Activated CD8-positive, alpha-beta T cell treated with anti-CD3 and anti-CD28 coated beads for 36 hours (primary cell): Measurements from ENCODE around the gene INHBC. TPM values are rescaled to one million over a fixed set of nuclear protein-coding genes. Genes with fewer than 3 reads are reported as not detected.

Experiments used
- ATAC-seq: fragments of 200-7000 bp; cut with Tn5 transposase; one replicate; pipeline ENCODE4 v1.10.0; 2021; ENCODE audit warnings: mild to moderate bottlenecking, moderate library complexity
- CTCF ChIA-PET: fragments of 350-600 bp; sonication (Branson Sonifier 250); formaldehyde crosslinking; loops from one replicate; lab custom pipeline; 2021; ENCODE audit warnings: antibody characterized with exemption; lab: Charles Lee
- POLR2A ChIA-PET: fragments of 350-600 bp; sonication (Branson Sonifier 250); formaldehyde crosslinking; loops from one replicate; lab custom pipeline; 2021; ENCODE audit warnings: antibody characterized with exemption; lab: Charles Lee
- DNase-seq: peaks from one replicate; pipeline ENCODE4 v3.0.0-alpha.2; 2020
- H3K27ac Mint-ChIP-seq: one replicate; pipeline ENCODE4 v1.8.0; 2021; ENCODE audit warnings: mild to moderate bottlenecking, mixed read lengths
- H3K27me3 Mint-ChIP-seq: one replicate; pipeline ENCODE4 v1.8.0; 2021; ENCODE audit warnings: mixed read lengths
- H3K36me3 Mint-ChIP-seq: one replicate; pipeline ENCODE4 v1.8.0; 2021; ENCODE audit warnings: low read depth, mixed read lengths
- H3K4me1 Mint-ChIP-seq: one replicate; pipeline ENCODE4 v1.8.0; 2021; ENCODE audit warnings: low read depth, mixed read lengths
- H3K4me3 Mint-ChIP-seq: one replicate; pipeline ENCODE4 v1.8.0; 2021; ENCODE audit warnings: mild to moderate bottlenecking, moderate library complexity, mixed read lengths
- H3K9me3 Mint-ChIP-seq: one replicate; pipeline ENCODE4 v1.8.0; 2021; ENCODE audit warnings: mixed read lengths
- intact Hi-C: fragments of 100-400 bp; cut with micrococcal nuclease; formaldehyde crosslinking; loops from one replicate; pipeline ENCODE4 v1.10.0; 2022
- total RNA-seq, 2 experiments: library from RNA; stranded (reverse); gene quantifications; one replicate each; pipeline ENCODE4 v1.2.3, GENCODE V29; 2021
- TF ChIP-seq, protein P1 (sequence below): fragments of 200-600 bp; IDR thresholded peaks from one replicate; pipeline ENCODE4 v1.8.0; 2022; ENCODE audit warnings: antibody characterized with exemption, mild to moderate bottlenecking

INHBC gene
- total RNA-seq, 2 experiments from 2014 or later: 0.16 TPM; not detected in 1

DNA sequence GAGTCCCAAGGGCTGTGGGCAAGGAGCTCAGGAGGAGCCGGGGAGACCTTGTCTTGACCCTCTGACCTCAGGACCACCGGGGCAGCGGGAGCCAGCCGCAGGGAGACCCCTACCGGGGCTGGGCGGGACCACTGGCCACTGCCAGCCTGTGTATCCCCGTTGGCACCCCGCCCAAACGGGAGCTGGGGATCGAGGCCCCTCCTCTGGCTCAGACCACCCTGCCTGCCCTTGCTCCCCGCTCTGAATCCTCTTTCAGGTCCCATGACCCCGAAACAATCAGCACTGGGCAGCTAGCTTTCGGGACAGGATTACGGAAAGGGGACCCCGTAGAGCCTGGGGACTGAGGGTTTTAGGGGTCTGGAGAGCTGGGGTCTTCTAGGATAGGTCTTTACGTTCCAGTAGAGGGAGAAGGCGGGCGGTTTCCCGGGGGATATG, 26.3 kb downstream of the INHBC start:
- ChIA-PET POLR2A (interaction anchor here (0.8 to 5.8 kb wide), 6 partner anchors 9 to 59 kb away, joined by 3 to 50 read pairs (median 6); partner anchors contain the start of gene ARHGAP9), CTCF (interaction anchor here (1.1 to 6.8 kb wide), 9 partner anchors 8 to 219 kb away, joined by 3 to 152 read pairs (median 6); partner anchors contain the start of genes ARHGAP9 and INHBC)
- H3K4me1 Mint-ChIP-seq: peaks cover 50% of the 10 kb centered on the region
- ATAC-seq (no peak), DNase-seq (no peak)
- TF ChIP-seq, protein P1, sequence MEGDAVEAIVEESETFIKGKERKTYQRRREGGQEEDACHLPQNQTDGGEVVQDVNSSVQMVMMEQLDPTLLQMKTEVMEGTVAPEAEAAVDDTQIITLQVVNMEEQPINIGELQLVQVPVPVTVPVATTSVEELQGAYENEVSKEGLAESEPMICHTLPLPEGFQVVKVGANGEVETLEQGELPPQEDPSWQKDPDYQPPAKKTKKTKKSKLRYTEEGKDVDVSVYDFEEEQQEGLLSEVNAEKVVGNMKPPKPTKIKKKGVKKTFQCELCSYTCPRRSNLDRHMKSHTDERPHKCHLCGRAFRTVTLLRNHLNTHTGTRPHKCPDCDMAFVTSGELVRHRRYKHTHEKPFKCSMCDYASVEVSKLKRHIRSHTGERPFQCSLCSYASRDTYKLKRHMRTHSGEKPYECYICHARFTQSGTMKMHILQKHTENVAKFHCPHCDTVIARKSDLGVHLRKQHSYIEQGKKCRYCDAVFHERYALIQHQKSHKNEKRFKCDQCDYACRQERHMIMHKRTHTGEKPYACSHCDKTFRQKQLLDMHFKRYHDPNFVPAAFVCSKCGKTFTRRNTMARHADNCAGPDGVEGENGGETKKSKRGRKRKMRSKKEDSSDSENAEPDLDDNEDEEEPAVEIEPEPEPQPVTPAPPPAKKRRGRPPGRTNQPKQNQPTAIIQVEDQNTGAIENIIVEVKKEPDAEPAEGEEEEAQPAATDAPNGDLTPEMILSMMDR: no peak
- peak overlapping the region; percentile 86 for H3K4me3 Mint-ChIP-seq
- H3K9me3 Mint-ChIP-seq: no peaks in the 10 kb centered on the region
- no peak overlapping the region for H3K27ac Mint-ChIP-seq
- no peaks in the 10 kb centered on the region for H3K36me3 Mint-ChIP-seq
- intact Hi-C loops: no loop called here
- H3K27me3 Mint-ChIP-seq: peaks cover 4% of the 10 kb centered on the region

GRCh38 chr12:57461276-57461916, 26.8 kb downstream of the INHBC start:
- H3K4me1 Mint-ChIP-seq: peaks cover 46% of the 10 kb centered on the region
- peaks cover 4% of the 10 kb centered on the region for H3K27me3 Mint-ChIP-seq
- no peaks in the 10 kb centered on the region for H3K9me3 Mint-ChIP-seq
- TF ChIP-seq, protein P1: no peak
- no peaks in the 10 kb centered on the region for H3K36me3 Mint-ChIP-seq
- POLR2A ChIA-PET: interaction anchor here (0.6 to 5.8 kb wide), 13 partner anchors 8 to 237 kb away, joined by 3 to 50 read pairs (median 3); partner anchors contain the start of genes ARHGAP9 and DDIT3
- intact Hi-C loops: no loop called here
- ATAC-seq (no peak), DNase-seq (peak; percentile 61)
- H3K4me3 Mint-ChIP-seq: peak overlapping the region; percentile 83
- no peak overlapping the region for H3K27ac Mint-ChIP-seq
- CTCF ChIA-PET: interaction anchor here (0.6 to 6.8 kb wide), 14 partner anchors 9 to 220 kb away, joined by 3 to 152 read pairs (median 6); partner anchors contain the start of genes ARHGAP9, DDIT3 and MARS1

- TF ChIP-seq, protein P1: no peak
- ChIA-PET CTCF (interaction anchor here (0.6 to 6.8 kb wide), 14 partner anchors 9 to 220 kb away, joined by 3 to 152 read pairs (median 6); partner anchors contain the start of genes ARHGAP9, DDIT3 and MARS1), POLR2A (interaction anchor here (0.6 to 5.8 kb wide), 11 partner anchors 9 to 237 kb away, joined by 3 to 50 read pairs (median 8); partner anchors contain the start of genes ARHGAP9 and DDIT3)
- DNase-seq: peak; percentile 57
- Mint-ChIP-seq H3K4me1 (peaks cover 42% of the 10 kb centered on the region), H3K27ac (peak overlapping the region; percentile 16), H3K4me3 (peak overlapping the region; percentile 83), H3K36me3 (peaks cover under 1% of the 10 kb centered on the region), H3K27me3 (peaks cover 4% of the 10 kb centered on the region), H3K9me3 (no peaks in the 10 kb centered on the region)
- no peak for ATAC-seq
- intact Hi-C loops: no loop called here
These were observed 27.3 kb downstream of the INHBC start for GRCh38 chr12:57461917-57462250.

DNA sequence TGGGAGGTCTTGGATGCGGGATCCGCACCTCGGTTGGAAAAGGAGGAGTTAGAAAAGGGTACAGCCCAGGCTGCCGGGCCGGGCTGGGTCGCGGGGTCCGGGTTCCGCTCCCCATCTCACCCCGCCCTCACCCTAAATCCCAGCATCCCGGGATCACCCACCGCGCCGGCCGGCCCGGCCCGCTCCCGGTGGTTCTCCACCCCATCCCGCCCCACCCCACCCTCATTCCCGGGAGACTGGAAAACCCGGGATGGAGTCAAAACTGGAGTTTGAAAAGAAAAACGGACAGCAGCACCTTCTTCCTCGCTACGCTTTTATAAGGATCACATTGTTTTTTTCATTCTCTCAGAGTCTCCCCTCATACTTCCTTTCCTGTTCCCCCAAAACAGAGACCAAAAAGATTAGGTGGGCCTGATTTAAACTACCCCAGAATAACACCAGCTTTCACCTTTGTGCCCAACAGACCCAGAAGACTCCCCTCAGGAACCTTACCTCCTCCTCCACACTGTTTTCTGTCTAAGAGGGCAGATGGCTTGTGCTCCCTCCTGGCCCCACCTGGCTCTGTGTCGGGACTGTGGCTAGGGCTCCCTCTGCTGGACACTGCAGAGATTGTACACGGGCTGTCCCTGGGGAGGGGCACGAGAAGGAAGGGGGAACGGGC, 27.8 kb downstream of the INHBC start:
- intact Hi-C loops: no loop called here
- no peaks in the 10 kb centered on the region for H3K9me3 Mint-ChIP-seq
- peaks cover 40% of the 10 kb centered on the region for H3K4me1 Mint-ChIP-seq
- DNase-seq (peak; percentile 94), ATAC-seq (peak; percentile 78)
- peak overlapping the region; percentile 83 for H3K4me3 Mint-ChIP-seq
- TF ChIP-seq, protein P1: peak; percentile 89
- POLR2A ChIA-PET: interaction anchor here (0.6 to 5.8 kb wide), 9 partner anchors 9 to 238 kb away, joined by 3 to 50 read pairs (median 4); partner anchors contain the start of genes ARHGAP9 and DDIT3
- peaks cover 5% of the 10 kb centered on the region for H3K36me3 Mint-ChIP-seq
- CTCF ChIA-PET: interaction anchor here (0.6 to 6.8 kb wide), 13 partner anchors 9 to 218 kb away, joined by 3 to 152 read pairs (median 5); partner anchors contain the start of genes ARHGAP9, DDIT3 and MARS1
- H3K27me3 Mint-ChIP-seq: peaks cover 4% of the 10 kb centered on the region
- peak overlapping the region; percentile 88 for H3K27ac Mint-ChIP-seq
